ENCODE results near the gene BOLL.
"Not testable (repeated sequence)": the region's sequence is repeated elsewhere in the genome, so short reads cannot be mapped to it uniquely, and the experiment has no call there.

BOLL gene

GRCh38 chr2:197705912-197706838 lies 78.9 kb downstream of the BOLL start:
- no peak for DNase-seq

GRCh38 chr2:197705121-197705911 lies 79.8 kb downstream of the BOLL start, which contains the start of gene MARS2:
TSS of gene MARS2 (plus strand) at chr2:197705369. CDS start at chr2:197705406, 37 bp downstream.
- DNase-seq: peak; percentile 92

- no peak for DNase-seq
Measured at GRCh38 chr2:197704434-197705120, 80.5 kb downstream of the BOLL start.

GRCh38 chr2:197700960-197701359 lies 84.2 kb downstream of the BOLL start:
- no peak for DNase-seq

GRCh38 chr2:197699724-197700123 lies 85.4 kb downstream of the BOLL start:
- not testable (repeated sequence) for DNase-seq

GRCh38 chr2:197696571-197696970 lies 88.5 kb downstream of the BOLL start:
- DNase-seq: not testable (repeated sequence)

- not testable (repeated sequence) for DNase-seq
Measured at GRCh38 chr2:197695971-197696370, 89.1 kb downstream of the BOLL start.

GRCh38 chr2:197695206-197695605 lies 89.9 kb downstream of the BOLL start:
- not testable (repeated sequence) for DNase-seq

- no peak for DNase-seq
Measured at GRCh38 chr2:197677483-197677882, 107.6 kb downstream of the BOLL start.

GRCh38 chr2:197677056-197677455 lies 108.1 kb downstream of the BOLL start:
- no peak for DNase-seq

All from activated CD4-positive, CD25-positive, alpha-beta regulatory T cell treated with anti-CD3 and anti-CD28 coated beads, Interleukin-2, amount 50 U/mL, for 72 hours (primary cell).